GM23338 (cell line): ENCODE measurements around the gene C3AR1. TPM values are rescaled to one million over a fixed set of nuclear protein-coding genes. Genes with fewer than 3 reads are reported as not detected.

Source experiments
- ATAC-seq: fragments of 200-7000 bp; cut with Tn5 transposase; 3 replicates; pipeline ENCODE4 v1.9.1; 2020
- DNase-seq: peaks from one replicate; pipeline ENCODE4 v3.0.0-alpha.2; 2015; ENCODE audit warnings: low spot score
- H2AFZ ChIP-seq: fragments of 200-600 bp; sonication (generic); 2 replicates; pipeline ENCODE4 v1.8.0; 2016; ENCODE audit warnings: antibody characterized with exemption, mild to moderate bottlenecking, moderate library complexity
- H3F3A ChIP-seq: fragments of 200-600 bp; sonication (generic); replicated peaks from 2 replicates; pipeline ENCODE4 v1.8.0; 2017; ENCODE audit warnings: antibody characterized with exemption, mixed run types, low read depth
- H3K27ac ChIP-seq: fragments of 200-600 bp; sonication (generic); 2 replicates; pipeline ENCODE4 v1.6.1; 2016; ENCODE audit warnings: low read depth
- H3K27me3 ChIP-seq: fragments of 200-600 bp; sonication (generic); 2 replicates; pipeline ENCODE4 v1.8.0; 2016; ENCODE audit warnings: mild to moderate bottlenecking, mixed run types, moderate library complexity; ENCODE audit not compliant: insufficient read depth
- H3K36me3 ChIP-seq: fragments of 200-600 bp; sonication (generic); 2 replicates; pipeline ENCODE4 v1.8.0; 2016; ENCODE audit warnings: mild to moderate bottlenecking; ENCODE audit not compliant: insufficient read depth
- H3K4me1 ChIP-seq: fragments of 200-600 bp; sonication (generic); 2 replicates; pipeline ENCODE4 v1.8.0; 2016; ENCODE audit warnings: mild to moderate bottlenecking, moderate library complexity; ENCODE audit not compliant: insufficient read depth
- H3K4me2 ChIP-seq: fragments of 200-600 bp; sonication (generic); 2 replicates; pipeline ENCODE4 v1.7.1; 2017; ENCODE audit warnings: mixed run types
- H3K4me3 ChIP-seq: fragments of 200-600 bp; sonication (generic); 2 replicates; pipeline ENCODE4 v1.6.1; 2016; ENCODE audit warnings: mixed run types
- H3K79me2 ChIP-seq: fragments of 200-600 bp; sonication (generic); replicated peaks from 2 replicates; pipeline ENCODE4 v1.8.0; 2017; ENCODE audit warnings: mild to moderate bottlenecking; ENCODE audit not compliant: insufficient read depth
- H3K9me2 ChIP-seq: fragments of 200-600 bp; sonication (generic); 2 replicates; pipeline ENCODE4 v1.8.0; 2017; ENCODE audit not compliant: insufficient read depth
- H4K20me1 ChIP-seq: fragments of 200-600 bp; sonication (generic); replicated peaks from 2 replicates; pipeline ENCODE4 v1.8.0; 2017; ENCODE audit warnings: mild to moderate bottlenecking; ENCODE audit not compliant: insufficient read depth
- H3K27ac Mint-ChIP-seq: 2 replicates; pipeline ENCODE4 v1.8.0; 2020; ENCODE audit warnings: inconsistent platforms, mild to moderate bottlenecking, moderate library complexity, mixed read lengths
- H3K27me3 Mint-ChIP-seq: 3 replicates; pipeline ENCODE4 v1.8.0; 2022; ENCODE audit warnings: low read depth, mild to moderate bottlenecking, moderate library complexity, mixed read lengths, inconsistent platforms; ENCODE audit not compliant: insufficient read depth, poor library complexity
- H3K36me3 Mint-ChIP-seq: 3 replicates; pipeline ENCODE4 v1.8.0; 2021; ENCODE audit warnings: low read depth, mild to moderate bottlenecking, inconsistent platforms, moderate library complexity, mixed read lengths
- H3K4me1 Mint-ChIP-seq: 3 replicates; pipeline ENCODE4 v1.8.0; 2020; ENCODE audit warnings: mild to moderate bottlenecking, inconsistent platforms, mixed read lengths
- H3K4me3 Mint-ChIP-seq: 3 replicates; pipeline ENCODE4 v1.8.0; 2021; ENCODE audit warnings: moderate library complexity, mild to moderate bottlenecking, inconsistent platforms, mixed read lengths
- H3K9me3 Mint-ChIP-seq: 3 replicates; pipeline ENCODE4 v1.8.0; 2020; ENCODE audit warnings: moderate library complexity, mild to moderate bottlenecking, inconsistent platforms, mixed read lengths
- CTCF ChIP-seq, 2 experiments: fragments of 200-600 bp in 1 of 2; sonication (generic) in 1 of 2; conservative IDR thresholded peaks; 2 replicates each; pipeline versions ENCODE4 v1.5.1 to v1.6.1; 2016 to 2017; ENCODE audit warnings: antibody characterized with exemption in 2 of 2, low read depth in 2 of 2, mild to moderate bottlenecking in 2 of 2, moderate library complexity in 1 of 2
- EZH2phosphoT487 ChIP-seq: fragments of 200-600 bp; sonication (generic); IDR thresholded peaks from one replicate; pipeline ENCODE4 v1.8.1; 2018; ENCODE audit warnings: antibody characterized with exemption; ENCODE audit not compliant: unreplicated experiment
- POLR2AphosphoS5 ChIP-seq: IDR thresholded peaks from 2 replicates; pipeline ENCODE4 v1.6.1; 2016; ENCODE audit warnings: antibody characterized with exemption, low read depth
- polyA plus RNA-seq: library from polyadenylated mRNA; unstranded; fragments of >200 nt; fragmentation: Nextera tagmentation; extraction: Ambion mirVana; gene quantifications from 2 replicates; pipeline ENCODE4 v1.2.1, GENCODE V29; 2016
- total RNA-seq: library from RNA; depleted of rRNA; stranded (reverse); fragments of >200 nt; shearing (Covaris generic); gene quantifications from 2 replicates; pipeline ENCODE4 v1.2.3, GENCODE V29; 2014
- TF ChIP-seq, protein P1 (sequence below): fragments of 250-450 bp; sonication (Bioruptor Pico); IDR thresholded peaks from 2 replicates; pipeline ENCODE4 v1.5.0; 2020; ENCODE audit warnings: mild to moderate bottlenecking, moderate library complexity

The C3AR1 gene
- total and polyA plus RNA-seq, 2 experiments from 2014 or later, result not detected

DNA sequence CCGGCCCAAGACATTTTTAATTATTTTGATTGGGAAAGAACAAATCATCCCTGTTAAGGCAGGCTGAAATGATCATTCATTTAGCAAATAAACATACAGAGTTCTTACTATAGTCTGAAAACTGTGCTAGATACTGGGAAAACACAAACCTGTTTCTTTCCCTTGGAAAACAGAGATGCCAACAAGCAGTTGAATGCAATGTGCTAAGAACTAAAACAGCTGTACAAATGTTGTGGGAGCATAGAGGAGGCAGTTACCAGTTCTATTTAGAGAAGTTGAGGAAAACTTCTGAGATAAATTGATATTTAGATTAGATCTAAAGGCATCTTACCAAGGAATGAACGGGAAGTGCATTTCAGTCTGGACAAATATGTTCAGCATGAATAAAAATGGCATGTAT, 12.8 kb upstream of the C3AR1 start:
- Mint-ChIP-seq H3K36me3 (no peaks in the 10 kb centered on the region; the same call in 2 of the 3 replicates), H3K27me3 (peaks cover 4% of the 10 kb centered on the region), H3K4me1 (peaks cover 14% of the 10 kb centered on the region), H3K9me3 (no peaks in the 10 kb centered on the region; the same call in 2 of the 3 replicates), H3K4me3 (no peak overlapping the region), H3K27ac (no peak overlapping the region)
- no peaks in the 10 kb centered on the region for H4K20me1 ChIP-seq
- no peaks in the 10 kb centered on the region for H3K9me2 ChIP-seq
- H3K4me3 ChIP-seq, result no peak overlapping the region
- H3K27me3 ChIP-seq, result no peaks in the 10 kb centered on the region
- no peak overlapping the region for H3K4me2 ChIP-seq
- peaks cover 16% of the 10 kb centered on the region for H3K79me2 ChIP-seq
- no peak for ATAC-seq
- no peak for DNase-seq
- H3K36me3 ChIP-seq, result no peaks in the 10 kb centered on the region
- no peaks in the 10 kb centered on the region for H3F3A ChIP-seq
- no peak overlapping the region for H3K27ac ChIP-seq
- H2AFZ ChIP-seq, result no peak overlapping the region
- H3K4me1 ChIP-seq, result peaks cover 13% of the 10 kb centered on the region; the same call in 1 of the 2 replicates
- TF ChIP-seq POLR2AphosphoS5 (no peak), EZH2phosphoT487 (no peak)

GRCh38 chr12:8078398-8078797, 12.2 kb upstream of the C3AR1 start:
- H3K27me3 ChIP-seq, result no peaks in the 10 kb centered on the region
- peak; percentile 14; the same call in 2 of the 3 replicates for ATAC-seq

More at GRCh38 chr12:8078398-8078797, 12.2 kb upstream of the C3AR1 start:
- Mint-ChIP-seq H3K27ac (no peak overlapping the region), H3K27me3 (peaks cover 4% of the 10 kb centered on the region), H3K9me3 (no peaks in the 10 kb centered on the region; the same call in 2 of the 3 replicates), H3K36me3 (no peaks in the 10 kb centered on the region; the same call in 2 of the 3 replicates), H3K4me3 (no peak overlapping the region), H3K4me1 (peaks cover 14% of the 10 kb centered on the region)
- Histone ChIP-seq H3K79me2 (peaks cover 11% of the 10 kb centered on the region), H3K36me3 (no peaks in the 10 kb centered on the region), H3K27ac (no peak overlapping the region), H4K20me1 (no peaks in the 10 kb centered on the region), H3K4me1 (peaks cover 13% of the 10 kb centered on the region; the same call in 1 of the 2 replicates), H3K9me2 (no peaks in the 10 kb centered on the region), H3K4me2 (no peak overlapping the region), H3K4me3 (no peak overlapping the region), H3F3A (no peaks in the 10 kb centered on the region), H2AFZ (no peak overlapping the region)
- TF ChIP-seq CTCF (conservative IDR thresholded peaks at IDR 0.05; ENCODE audit: low read depth in 2 of 2), result peak; percentile 61 to 79
- TF ChIP-seq, protein P1, sequence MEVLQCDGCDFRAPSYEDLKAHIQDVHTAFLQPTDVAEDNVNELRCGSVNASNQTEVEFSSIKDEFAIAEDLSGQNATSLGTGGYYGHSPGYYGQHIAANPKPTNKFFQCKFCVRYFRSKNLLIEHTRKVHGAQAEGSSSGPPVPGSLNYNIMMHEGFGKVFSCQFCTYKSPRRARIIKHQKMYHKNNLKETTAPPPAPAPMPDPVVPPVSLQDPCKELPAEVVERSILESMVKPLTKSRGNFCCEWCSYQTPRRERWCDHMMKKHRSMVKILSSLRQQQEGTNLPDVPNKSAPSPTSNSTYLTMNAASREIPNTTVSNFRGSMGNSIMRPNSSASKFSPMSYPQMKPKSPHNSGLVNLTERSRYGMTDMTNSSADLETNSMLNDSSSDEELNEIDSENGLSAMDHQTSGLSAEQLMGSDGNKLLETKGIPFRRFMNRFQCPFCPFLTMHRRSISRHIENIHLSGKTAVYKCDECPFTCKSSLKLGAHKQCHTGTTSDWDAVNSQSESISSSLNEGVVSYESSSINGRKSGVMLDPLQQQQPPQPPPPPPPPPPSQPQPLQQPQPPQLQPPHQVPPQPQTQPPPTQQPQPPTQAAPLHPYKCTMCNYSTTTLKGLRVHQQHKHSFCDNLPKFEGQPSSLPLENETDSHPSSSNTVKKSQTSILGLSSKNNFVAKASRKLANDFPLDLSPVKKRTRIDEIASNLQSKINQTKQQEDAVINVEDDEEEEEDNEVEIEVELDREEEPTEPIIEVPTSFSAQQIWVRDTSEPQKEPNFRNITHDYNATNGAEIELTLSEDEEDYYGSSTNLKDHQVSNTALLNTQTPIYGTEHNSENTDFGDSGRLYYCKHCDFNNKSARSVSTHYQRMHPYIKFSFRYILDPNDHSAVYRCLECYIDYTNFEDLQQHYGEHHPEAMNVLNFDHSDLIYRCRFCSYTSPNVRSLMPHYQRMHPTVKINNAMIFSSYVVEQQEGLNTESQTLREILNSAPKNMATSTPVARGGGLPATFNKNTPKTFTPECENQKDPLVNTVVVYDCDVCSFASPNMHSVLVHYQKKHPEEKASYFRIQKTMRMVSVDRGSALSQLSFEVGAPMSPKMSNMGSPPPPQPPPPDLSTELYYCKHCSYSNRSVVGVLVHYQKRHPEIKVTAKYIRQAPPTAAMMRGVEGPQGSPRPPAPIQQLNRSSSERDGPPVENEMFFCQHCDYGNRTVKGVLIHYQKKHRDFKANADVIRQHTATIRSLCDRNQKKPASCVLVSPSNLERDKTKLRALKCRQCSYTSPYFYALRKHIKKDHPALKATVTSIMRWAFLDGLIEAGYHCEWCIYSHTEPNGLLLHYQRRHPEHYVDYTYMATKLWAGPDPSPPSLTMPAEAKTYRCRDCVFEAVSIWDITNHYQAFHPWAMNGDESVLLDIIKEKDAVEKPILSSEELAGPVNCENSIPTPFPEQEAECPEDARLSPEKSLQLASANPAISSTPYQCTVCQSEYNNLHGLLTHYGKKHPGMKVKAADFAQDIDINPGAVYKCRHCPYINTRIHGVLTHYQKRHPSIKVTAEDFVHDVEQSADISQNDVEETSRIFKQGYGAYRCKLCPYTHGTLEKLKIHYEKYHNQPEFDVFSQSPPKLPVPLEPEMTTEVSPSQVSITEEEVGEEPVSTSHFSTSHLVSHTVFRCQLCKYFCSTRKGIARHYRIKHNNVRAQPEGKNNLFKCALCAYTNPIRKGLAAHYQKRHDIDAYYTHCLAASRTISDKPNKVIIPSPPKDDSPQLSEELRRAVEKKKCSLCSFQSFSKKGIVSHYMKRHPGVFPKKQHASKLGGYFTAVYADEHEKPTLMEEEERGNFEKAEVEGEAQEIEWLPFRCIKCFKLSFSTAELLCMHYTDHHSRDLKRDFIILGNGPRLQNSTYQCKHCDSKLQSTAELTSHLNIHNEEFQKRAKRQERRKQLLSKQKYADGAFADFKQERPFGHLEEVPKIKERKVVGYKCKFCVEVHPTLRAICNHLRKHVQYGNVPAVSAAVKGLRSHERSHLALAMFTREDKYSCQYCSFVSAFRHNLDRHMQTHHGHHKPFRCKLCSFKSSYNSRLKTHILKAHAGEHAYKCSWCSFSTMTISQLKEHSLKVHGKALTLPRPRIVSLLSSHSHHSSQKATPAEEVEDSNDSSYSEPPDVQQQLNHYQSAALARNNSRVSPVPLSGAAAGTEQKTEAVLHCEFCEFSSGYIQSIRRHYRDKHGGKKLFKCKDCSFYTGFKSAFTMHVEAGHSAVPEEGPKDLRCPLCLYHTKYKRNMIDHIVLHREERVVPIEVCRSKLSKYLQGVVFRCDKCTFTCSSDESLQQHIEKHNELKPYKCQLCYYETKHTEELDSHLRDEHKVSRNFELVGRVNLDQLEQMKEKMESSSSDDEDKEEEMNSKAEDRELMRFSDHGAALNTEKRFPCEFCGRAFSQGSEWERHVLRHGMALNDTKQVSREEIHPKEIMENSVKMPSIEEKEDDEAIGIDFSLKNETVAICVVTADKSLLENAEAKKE (CRISPR knock-in tag), result no peak
- DNase-seq, result peak; percentile 60
